ENCODE measurements around the gene MTRR.

MTRR gene

DNA sequence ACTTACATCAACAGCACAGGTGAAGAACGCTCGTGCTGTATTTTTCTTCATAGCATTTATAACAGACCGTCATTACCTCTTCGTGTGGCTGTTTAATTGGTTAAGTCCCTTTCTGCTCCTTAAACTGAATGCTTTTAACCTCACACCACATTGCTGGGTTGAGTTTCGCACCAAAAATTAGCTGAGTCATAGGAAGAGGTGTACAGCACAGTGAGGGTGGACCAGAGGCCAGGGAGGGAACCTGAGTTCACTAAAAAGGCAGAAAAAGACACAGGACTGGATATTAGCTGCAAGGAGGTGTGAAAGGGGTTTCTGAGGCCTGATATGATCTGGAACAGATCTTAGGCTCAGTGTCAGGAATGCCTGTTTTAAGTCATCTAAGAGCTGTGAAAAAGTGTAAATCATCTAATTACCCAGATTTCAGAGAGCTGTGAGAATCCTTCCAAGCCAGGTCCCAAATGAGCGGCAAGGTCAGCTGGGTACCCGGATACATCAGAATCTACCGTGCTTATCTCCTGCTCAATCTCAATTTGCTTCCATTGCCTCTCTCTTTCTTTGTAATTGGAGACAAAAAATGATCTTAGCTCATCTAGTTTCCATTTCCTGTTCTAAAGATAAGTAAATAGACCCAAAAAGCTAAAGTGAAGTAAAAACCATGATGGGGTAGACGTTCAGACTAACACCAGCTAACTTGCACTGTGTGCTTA lies 10.9 kb upstream of the MTRR start:
- DNase-seq, result no peak

DNA sequence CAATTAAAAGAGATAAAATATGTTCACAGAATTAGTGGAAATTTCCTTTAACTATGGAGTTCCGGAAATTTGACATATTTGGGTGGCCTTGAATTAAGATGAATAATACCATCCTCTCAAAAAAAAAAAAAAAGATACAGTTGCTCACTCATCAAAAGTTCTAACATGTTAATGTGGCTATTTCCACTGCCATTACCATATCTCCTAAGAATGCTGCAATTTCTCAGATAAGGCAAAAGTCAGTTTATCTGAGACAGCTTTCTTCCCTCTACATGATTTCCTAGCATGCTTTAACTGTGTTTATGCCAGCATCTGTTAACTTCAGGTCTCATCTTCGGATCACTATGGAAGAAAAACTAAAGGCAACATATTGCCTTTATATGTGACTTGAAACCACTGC lies 2.8 kb upstream of the MTRR start:
- no peak for DNase-seq

DNA sequence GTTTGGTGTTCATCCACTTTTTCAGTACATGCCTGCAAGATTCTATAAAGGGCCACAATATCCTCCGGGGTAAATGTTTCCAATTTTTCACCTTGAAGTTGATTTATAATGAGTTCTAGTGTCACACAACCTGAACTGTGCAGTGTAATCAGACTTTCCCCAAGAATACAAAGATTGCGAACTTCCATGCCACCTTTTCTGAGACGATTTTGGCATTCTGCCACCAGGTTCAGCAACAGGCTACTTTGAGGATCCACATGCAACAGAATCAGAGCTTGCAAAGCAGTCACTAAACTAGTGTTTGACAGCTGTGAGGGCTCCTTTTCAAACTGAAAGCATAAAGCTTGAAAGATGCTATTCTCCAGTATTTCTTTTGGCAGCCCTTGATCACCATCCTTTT lies 1.7 kb upstream of the MTRR start:
- DNase-seq, result no peak

DNA sequence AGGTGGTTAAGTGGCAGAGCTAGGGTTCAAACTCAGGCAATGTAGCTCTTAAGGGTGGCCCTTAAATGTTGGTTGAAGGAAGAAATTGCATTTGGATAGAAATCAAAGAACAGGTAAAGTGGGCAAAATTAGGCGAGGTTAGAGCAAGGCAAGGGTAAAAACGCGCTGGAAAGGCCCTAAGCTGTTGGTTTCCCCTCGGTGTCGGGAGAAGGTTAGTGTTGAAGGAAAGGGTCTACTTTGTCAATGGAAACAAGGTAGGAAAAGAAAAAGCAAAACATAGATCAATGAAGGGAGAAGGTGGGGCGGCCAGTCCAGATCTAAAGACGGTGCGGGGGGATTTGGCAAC lies 548 bp upstream of the MTRR start:
- DNase-seq, result peak in 1 of 2 experiments; percentile 49

DNA sequence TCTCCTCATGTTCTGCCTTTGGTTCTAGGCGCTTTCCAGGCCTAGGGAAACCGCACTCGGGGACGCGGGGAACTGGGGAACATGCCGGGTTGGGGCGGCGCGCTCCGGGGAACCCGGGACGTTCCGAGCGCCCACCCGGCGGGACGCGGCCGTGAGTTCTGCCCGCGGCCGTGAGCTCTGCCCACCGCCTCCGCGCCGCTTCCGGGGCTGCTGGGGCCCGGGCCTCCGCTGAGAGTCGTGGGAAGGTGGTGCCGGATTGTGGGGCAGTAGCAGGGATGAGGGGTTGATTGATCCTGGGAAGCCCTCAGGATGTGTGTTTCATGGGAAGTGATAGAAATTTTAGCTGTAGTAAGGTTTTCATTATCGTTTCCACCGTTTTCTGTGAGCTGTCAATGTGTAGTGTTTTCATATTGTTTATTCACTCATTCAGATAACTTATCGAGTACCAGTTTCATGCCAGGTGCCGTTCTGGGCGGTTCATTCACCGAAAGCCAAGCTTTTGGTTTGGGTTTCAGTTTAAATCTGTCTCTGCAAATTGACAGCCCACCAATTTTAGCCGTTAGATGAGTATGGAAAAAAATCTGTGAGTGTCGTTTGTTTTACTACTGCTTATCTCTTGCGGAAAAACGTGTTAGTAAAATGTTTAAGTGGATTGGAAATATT lies 657 bp downstream of the MTRR start:
- DNase-seq, result no peak

DNA sequence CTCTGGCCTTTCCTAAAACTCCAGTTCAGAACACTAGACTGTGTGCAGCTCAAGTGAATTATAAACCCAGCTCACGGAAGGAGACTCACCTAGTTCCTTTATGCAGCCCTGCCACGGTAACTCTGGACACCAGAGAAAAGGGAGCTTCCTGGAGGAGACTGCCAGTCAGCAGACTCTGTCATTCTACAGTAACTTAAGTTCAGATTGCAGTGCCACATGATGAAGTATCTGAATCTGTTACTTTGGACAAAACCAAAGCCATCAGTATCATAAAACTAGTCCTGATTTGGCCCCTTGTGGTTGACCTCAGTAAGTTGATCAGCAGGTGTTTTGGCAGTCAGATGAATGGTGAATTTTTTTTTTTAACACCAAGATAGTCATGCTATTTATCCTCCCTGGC lies 2.7 kb downstream of the MTRR start:
- no peak for DNase-seq

DNA sequence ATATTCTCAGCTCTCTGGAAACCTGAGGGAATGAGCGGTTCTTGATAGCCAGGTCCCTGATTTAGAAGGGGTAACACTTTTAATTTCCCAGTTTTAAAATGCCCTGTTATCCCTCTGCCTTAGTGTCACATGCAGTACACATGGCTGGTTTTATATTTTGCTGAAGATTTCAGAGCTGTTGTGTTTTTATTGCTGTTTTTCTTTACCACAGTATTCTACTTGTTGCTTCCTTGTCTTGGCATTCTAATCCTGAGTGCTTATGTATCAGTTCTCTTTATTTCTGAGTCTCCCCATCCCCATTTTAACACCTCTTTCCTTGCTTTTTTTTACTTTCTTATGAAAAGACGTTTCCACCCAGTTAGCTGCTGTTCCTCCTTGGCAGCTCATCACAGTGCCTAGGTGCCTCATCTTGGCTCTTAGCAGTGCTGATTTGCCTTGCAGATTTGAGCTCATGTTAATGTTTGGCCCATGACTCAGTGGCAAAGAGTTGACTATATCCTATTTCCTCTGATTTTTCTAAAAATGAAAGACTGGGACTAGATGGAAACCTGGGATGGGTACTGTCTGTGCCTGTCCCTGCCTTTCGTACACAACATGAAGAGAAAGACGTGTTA lies 3.7 kb downstream of the MTRR start:
- no peak for DNase-seq

DNA sequence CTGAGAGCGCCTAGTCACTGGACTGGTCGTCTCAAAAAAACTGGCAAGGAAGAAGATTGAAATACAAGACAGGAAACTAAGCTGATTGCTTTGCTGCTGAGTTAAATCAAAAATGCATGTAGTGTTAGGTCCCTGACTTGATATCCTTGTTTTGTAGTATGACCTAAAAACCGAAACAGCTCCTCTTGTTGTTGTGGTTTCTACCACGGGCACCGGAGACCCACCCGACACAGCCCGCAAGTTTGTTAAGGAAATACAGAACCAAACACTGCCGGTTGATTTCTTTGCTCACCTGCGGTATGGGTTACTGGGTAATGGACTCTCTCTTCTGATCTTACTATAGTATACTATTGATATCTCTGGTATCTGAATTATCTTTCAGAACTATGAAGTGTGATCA lies 4.3 kb downstream of the MTRR start:
- no peak for DNase-seq

DNA sequence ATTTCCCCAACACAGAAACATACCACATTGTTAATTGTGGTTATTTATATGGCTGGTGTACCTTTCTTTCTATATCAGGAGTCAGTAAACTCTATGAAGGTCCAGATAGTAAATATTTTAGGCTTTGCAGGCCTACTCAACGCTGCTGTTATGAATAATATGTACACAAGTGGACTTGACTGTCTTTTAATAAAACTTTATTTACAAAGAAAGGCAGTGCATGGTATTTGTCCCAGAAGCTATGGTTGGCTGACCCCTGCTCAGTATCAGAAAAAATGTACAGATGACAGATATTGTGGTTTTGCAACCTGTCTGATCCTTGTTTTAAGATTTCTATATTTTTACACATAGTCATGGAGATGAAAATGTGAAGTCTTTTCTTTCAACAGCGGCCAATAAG lies 5.7 kb downstream of the MTRR start:
- no peak for DNase-seq

DNA sequence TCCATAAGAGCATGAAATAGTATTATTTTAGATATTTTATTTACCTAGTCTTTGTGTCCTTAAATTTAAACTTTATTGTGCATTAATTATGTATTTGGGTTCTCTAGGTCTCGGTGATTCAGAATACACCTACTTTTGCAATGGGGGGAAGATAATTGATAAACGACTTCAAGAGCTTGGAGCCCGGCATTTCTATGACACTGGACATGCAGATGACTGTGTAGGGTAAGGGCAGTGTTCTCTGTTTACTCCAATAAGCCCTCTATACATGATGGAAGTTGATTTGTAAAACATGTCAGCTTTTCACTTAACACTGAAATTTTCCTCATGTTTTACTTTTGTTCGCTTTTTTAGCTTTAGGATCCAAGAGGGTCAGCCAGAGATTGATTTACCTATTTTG lies 6.2 kb downstream of the MTRR start:
- no peak for DNase-seq

DNA sequence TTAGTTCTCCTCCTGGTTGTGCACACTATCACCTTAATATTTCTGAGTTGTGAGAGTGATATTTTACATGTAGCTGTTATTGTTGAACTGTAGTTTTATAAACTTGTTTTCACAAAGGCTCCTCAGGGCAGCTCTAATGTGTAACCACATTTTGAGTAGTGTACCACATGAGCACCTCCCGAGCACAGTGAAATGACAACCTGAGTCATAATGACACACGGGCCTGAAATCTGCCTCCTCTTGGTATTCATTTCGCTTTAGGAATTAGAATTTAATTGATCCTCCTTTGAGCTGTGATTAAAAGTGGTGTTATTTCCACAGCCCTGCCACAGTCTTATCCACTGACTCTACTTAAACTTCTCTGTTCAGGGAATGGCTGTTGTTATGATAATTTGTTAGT lies 7.9 kb downstream of the MTRR start:
- DNase-seq, result no peak

DNA sequence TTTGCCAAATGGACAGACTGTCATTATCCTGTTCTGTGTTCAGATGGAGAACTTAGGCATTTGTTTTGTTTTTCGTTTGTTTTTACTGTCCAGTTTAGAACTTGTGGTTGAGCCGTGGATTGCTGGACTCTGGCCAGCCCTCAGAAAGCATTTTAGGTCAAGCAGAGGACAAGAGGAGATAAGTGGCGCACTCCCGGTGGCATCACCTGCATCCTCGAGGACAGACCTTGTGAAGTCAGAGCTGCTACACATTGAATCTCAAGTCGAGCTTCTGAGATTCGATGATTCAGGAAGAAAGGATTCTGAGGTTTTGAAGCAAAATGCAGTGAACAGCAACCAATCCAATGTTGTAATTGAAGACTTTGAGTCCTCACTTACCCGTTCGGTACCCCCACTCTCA lies 8.9 kb downstream of the MTRR start:
- no peak for DNase-seq

DNA sequence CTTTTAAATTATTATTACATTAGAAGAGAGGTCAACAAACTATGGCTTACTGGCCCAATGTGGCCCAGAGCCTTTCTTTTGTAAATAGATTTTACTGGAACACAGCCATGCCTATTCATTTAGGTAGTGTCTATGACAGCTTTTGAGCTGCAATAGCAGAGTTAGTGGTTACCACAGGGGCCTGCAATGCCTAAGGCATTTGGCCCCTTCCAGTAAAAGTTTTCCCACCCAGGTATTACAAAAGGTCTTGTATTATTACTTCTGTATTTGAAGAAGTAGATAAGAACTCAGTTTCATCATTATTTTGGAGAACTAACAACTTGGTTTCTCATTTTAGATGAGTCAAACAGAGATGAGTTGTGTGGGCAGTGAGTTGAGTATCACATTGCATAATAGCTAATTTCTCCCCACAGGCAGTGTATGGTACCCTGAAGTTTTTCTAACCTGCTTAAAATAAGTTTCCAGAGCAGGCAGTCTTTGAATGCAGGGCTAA lies 9.5 kb downstream of the MTRR start:
- DNase-seq, result no peak

DNA sequence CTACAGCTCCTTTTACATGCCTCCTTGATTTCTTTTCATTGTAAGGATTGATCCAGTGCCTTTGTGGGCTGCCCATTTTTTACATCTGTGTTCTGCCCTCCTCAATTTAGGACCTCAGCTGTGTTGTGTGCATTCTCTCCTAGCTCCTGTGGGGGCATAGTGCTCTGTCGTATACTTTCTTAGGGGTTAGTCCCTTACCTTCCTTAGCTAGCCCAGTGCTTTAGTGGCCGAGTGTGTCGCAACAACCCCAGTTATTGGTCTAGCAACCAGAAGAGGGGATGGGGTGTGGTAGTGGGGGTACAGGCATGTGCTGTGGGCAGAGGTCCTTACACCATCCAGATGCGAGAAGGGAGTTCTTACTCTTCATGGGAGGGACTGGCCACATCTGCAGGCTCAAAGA lies 12.1 kb downstream of the MTRR start:
- no peak for DNase-seq

DNA sequence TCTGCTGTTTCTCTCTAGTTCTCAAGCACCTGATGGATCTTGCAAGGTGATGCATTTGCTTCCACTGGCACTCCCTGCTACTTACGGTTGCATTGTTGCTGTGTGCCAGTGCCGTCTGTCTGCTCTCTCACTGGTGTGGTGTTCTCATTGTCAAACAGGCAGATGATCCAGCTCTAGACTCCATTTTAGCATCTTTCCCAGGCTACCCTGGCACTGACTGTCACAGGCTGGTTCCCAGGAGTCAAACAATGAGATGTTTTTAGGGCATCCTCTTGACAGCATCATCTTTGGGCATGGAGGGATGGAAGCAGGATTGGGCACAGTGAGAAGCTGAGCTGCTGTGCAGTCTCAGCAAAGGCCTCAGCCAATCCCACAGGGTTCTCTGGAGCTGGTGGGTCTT lies 12.9 kb downstream of the MTRR start:
- no peak for DNase-seq

DNA sequence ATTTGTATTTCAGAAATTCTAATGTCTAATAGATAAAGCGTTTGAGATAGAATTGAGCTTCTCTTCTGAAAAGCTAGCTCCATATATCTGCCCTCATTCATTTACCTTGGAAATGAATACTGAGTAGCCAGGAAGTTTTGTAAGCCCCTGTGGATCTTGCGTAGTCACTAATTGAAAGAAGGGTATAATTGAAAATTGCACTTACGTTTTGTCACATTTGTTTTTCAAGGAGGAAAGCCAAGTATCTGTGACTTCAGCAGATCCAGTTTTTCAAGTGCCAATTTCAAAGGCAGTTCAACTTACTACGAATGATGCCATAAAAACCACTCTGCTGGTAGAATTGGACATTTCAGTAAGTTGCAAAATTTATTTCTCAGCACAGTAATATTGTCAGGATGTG lies 14.0 kb downstream of the MTRR start:
- no peak for DNase-seq

DNA sequence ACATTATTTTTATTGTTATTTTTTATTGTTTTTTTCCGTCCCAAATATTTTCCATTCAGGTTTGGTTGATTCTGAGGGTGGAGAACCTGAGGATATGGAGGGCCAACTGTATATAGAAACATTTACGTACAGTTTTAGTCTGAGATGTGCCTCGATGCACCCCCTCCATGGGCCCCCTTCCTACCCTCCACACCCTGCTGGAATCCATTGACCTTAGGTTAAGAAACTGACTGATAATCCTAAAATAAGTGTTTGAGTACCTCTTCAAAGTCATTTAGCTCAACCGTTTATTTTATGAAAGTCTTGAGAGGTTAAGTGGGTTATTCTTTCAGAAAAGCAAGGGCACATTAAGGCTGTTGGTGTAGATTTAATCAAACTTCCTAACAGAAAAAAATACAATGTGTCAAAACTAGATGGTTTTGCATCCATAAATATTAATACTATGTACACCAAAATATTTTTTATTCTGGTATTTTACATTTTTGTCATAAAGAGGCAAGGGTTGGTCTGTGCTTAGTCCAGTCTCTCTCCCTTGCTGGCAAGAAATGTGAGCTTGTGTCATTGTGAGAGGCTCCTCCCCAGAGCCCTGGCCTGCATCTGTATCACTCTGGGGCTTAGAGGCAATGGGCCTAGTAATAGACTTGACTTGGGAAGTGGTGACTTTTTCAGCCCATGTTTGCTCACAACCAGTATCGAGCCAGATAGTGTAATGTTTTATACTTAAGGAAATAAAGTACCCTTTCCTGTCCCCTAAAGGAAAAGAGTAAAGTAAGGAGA lies 15.7 kb downstream of the MTRR start:
- DNase-seq, result no peak

DNA sequence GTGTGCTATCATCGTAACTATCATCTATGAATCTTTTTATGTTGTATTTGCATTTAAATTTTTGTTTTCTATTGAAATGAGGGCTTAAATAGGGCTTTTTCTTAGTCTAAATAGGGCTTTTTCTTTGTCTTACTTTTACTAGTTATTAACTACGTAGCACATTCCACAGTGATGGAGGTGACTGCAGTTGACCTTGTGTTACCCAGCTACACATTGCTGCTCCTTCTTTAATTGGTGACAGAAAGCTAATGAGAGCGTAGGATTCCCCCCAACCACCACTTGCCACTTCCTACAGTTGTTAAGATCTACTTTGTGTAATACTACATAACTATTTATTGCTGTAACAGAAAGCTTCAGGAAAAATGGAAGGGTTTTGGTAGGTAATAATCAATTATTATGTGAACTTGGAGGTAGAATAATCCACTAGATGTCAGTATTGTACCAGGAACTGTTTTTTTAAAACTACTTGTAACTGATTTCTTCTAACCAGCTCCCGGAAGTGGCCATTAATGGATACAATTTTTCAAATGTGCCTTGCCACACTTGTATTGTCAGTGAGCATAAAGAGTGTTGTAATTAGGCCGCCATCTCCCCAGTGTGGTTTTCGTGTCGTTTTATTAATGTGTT lies 18.0 kb downstream of the MTRR start:
- no peak for DNase-seq

DNA sequence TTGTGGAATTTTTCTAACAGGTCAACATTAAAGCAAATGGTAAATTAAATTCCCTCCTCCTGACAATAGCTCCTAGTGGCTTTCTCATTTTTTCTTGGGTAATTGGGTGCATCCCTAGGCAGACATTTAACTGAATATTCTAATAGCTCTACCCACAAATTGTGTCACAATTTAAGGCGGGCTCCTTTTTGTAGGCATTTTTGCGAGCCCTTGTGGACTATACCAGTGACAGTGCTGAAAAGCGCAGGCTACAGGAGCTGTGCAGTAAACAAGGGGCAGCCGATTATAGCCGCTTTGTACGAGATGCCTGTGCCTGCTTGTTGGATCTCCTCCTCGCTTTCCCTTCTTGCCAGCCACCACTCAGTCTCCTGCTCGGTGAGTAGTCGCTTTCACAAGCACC lies 20.0 kb downstream of the MTRR start:
- no peak for DNase-seq

DNA sequence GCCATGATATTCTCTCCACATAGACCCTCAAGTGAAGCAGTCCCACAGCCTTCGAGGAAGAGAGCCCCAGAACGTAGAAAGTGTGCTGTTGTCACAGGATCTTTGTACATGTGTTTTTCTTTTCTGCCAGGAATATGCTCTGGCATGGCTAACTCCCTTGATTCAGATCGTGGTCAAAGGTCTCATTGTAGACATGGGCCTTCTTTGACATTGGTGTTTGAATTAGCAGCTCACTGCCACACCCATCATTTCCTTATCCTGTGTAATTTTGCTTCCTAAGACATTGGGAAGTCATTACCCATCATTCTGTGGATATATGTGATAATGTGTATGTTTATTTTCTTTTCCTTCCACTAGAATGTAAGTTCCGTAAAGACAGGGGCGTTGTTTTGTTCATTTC lies 25.5 kb downstream of the MTRR start:
- no peak for DNase-seq

DNA sequence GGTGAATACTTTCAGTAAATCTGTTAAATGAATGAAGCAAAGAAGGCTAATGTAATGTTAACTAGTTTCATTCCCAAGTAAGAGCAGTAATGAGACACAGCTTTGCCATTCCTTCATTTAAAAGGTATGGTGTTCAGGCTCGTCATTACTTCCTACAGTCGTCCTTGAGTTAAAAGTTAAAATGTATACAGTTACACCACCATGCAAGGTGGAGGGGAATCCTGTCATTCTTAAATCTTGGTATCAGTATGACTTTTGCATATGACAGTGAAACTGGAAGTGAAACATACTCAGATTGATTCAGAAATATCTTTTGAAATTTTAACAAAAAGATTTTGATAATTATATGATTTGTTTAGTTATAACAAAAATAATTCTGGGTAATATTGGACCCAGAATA lies 25.9 kb downstream of the MTRR start:
- no peak for DNase-seq

DNA sequence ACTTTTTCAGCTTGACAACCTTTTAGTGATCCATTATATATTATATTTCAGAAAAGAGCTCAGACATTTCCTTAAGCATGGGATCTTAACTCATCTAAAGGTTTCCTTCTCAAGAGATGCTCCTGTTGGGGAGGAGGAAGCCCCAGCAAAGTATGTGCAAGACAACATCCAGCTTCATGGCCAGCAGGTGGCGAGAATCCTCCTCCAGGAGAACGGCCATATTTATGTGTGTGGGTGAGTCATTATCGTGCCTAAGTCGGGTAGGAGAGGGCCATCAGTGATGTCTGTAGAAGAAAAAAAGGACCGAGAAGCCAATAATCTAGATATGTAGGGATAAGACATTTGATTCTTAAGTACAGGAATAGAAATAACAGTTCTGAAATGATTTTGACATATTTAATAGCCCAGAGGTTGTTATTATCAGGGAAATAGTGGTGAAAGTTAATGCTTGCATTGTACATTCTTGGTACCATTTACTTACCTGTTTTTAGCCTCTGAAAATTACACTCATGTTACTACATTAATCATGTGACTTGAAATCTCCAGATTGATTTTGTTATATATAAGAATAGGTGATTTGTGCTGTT lies 28.2 kb downstream of the MTRR start:
- DNase-seq, result no peak

DNA sequence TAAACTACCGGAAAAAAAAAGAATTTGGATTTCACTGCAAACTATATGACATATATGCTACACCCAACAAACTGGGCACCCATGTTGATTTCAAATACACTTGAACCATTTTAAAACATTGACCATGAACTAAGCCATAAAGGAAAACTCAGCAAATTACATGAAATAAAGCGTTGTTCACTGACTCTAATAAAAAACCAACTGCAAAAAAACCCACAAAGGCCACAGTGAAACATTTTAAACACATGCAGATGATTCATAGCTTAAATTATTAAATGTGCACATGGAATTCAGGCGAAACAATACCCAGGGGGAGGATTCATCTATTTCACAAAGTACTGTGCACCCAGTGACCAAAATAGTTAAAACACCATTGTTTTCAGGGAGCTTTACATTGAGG lies 33.3 kb downstream of the MTRR start:
- no peak for DNase-seq
